GM12874 (cell line): Measurements from ENCODE around the gene PLIN5.

Experiments
- TF ChIP-seq, protein P1 (sequence below): IDR thresholded peaks from 2 replicates; pipeline ENCODE4 v1.5.1; 2011; ENCODE audit warnings: low read depth, mild to moderate bottlenecking, control low read depth, low read length, moderate library complexity; ENCODE audit not compliant: insufficient read depth

The PLIN5 gene

DNA sequence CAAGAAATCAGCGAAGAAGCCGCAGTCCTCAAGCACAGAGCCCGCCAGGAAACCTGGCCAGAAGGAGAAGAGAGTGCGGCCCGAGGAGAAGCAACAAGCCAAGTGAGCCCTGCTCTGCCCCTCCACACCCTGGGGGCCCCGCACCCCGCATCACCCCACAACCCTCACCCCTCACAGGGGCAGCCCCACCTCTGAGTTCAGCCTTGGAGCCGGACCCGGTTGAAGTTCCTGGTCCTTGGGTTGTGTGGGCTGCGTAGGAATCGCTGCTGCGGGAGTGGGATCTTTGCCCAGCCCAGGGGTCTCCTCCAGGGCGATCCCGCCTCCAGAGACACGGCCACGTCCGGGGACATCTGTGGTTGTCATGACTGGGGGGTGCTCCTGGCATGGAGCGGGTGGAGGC, 38.7 kb downstream of the PLIN5 start:
- TF ChIP-seq, protein P1, sequence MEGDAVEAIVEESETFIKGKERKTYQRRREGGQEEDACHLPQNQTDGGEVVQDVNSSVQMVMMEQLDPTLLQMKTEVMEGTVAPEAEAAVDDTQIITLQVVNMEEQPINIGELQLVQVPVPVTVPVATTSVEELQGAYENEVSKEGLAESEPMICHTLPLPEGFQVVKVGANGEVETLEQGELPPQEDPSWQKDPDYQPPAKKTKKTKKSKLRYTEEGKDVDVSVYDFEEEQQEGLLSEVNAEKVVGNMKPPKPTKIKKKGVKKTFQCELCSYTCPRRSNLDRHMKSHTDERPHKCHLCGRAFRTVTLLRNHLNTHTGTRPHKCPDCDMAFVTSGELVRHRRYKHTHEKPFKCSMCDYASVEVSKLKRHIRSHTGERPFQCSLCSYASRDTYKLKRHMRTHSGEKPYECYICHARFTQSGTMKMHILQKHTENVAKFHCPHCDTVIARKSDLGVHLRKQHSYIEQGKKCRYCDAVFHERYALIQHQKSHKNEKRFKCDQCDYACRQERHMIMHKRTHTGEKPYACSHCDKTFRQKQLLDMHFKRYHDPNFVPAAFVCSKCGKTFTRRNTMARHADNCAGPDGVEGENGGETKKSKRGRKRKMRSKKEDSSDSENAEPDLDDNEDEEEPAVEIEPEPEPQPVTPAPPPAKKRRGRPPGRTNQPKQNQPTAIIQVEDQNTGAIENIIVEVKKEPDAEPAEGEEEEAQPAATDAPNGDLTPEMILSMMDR: no peak

DNA sequence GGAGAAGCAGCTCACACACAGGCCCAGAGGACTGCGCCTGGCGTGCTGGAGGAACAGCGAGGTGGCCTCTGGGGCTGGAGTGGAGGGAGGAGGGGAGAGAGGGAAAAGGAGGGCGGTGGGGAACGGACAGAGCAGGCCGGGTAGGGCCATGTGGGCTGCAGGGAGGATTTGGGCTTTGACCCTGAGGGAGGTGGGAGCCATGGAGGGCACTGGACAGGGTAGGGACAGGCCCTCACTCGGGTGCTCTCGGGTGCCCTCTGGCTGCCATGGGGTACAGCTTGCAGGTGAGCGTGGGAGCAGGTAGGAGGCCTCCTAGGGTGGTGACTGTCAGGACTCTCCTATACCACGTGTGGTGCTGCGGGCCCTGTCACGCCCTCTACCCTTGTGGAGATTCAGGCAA, 39.6 kb downstream of the PLIN5 start:
- TF ChIP-seq, protein P1: no peak

DNA sequence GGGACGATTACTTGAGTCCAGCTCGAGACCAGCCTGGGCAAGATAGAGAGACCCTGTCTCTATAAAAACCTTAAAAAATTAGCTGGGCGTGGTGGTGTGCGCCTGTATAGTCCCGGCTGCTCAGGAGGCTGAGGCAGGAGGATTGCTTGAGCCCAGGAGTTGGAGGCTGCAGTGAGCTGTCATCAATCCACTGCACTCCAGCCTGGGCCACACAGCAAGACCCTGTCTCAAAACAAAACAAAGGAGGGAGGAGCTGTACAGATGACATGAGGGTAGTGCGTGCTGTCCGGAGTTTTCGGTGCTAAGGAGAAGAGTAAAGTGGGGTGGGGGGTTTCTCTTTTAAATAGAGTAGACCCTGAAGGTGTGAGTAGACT, 40.3 kb downstream of the PLIN5 start:
- TF ChIP-seq, protein P1: no peak

DNA sequence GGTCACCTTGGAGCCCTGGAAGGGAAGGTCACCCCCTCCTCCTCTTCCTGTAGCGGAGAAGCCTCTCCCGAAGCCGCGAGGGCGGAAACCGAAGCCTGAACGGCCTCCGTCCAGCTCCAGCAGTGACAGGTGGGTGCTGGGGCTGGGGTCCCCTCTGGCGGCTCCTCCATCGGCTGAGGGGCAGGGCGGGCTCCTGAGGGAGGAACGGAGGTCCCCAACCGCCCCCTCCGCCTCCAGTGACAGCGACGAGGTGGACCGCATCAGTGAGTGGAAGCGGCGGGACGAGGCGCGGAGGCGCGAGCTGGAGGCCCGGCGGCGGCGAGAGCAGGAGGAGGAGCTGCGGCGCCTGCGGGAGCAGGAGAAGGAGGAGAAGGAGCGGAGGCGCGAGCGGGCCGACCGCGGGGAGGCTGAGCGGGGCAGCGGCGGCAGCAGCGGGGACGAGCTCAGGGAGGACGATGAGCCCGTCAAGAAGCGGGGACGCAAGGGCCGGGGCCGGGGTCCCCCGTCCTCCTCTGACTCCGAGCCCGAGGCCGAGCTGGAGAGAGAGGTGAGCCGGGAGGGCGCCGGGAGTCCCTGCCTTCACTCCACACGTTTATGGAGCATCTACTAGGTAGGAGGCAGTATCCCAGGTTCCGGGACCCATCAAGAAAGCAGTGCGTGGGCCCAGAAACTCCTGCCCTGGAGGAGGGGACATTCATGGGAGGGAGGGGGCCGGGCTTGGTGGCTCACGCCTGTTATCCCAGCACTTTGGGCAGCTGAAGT, 40.9 kb downstream of the PLIN5 start:
- TF ChIP-seq, protein P1: no peak

DNA sequence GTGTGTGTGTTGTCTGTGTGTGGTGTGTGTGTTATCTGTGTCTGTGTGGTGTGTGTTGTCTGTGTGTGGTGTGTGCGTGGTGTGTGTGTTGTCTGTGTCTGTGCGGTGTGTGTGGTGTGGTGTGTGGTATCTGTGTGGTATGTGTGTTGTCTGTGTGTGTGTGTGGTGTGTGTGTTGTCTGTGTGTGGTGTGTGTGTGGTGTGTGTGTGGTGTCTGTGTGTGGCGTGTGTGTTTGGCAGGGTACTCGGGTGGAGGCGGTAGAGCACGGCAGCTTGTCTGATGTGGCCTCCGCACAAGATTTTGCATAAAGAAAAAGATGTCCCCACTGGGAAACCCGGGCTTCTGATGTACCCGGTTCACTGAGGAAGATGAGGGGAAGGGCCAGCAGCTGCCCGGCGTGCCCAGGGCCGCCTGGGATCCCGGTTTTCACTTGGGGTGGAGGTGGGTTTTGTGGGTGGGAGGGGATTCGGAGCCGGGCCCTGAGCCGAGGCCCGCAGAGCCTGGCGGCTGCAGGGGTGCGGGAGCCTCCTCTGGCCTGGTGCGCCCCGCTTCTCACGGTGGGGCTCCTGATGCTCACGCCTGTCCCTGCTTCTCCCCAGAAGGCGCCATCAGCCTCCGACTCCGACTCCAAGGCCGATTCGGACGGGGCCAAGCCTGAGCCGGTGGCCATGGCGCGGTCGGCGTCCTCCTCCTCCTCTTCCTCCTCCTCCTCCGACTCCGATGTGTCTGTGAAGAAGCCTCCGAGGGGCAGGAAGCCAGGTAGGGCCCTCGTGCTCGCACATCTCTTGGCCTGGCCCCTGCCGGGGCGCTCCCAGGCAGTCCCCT, 41.7 kb downstream of the PLIN5 start:
- TF ChIP-seq, protein P1: no peak

DNA sequence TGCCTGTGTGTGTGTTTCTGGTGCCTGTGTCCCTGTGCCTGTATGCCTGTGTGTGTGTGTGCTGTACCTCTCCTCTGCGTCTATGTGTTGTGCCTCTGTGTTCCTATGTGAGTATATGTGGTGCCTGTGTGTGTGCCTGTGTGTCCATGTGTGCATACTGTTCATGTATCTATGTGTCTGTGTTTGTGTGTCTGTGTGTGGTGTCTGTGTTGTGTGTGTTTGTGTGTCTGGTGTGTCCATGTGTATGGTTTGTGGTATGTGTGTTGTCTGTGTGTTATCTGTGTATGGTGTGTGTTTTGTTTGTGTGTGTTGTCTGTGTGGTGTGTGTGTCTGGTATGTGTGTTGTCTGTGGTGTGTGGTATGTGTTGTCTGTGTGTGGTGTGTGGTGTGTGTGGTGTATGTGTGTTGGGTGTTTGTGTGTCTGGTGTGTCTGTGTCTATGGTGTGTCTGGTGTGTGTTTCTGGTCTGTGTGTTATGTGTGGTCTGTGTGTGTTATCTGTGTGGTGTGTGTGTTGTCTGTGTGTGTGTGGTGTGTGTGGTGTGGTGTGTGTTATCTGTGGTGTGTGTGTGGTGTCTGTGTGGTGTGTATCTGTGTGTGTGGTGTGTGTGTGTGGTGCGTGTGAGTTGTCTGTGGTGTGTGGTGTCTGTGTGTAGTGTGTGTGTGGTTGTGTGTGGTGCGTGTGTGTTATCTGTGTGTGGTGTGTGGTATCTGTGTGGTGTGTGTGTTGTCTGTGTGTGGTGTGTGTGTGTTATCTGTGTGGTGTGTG, 42.5 kb downstream of the PLIN5 start:
- TF ChIP-seq, protein P1: no peak

DNA sequence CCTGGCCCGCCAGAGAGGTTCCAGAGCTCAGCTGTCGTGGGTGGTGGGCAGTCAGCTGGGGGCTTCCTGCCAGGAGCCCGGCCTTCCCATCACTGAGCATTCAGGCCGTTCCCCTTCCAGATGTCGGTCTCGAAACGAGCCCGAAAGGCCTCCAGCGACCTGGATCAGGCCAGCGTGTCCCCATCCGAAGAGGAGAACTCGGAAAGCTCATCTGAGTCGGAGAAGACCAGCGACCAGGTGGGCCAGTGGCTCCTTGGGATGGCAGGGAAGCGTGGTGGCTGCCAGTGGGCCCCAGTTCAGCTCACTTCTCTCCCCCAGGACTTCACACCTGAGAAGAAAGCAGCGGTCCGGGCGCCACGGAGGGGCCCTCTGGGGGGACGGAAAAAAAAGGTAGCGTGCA, 43.6 kb downstream of the PLIN5 start:
- TF ChIP-seq, protein P1: no peak
